BE2C (cell line): ENCODE data around the gene LRAT.
"Not testable (repeated sequence)": the region's sequence is repeated elsewhere in the genome, so short reads cannot be mapped to it uniquely, and the experiment has no call there.

Source experiments
- DNase-seq: peaks from one replicate; pipeline ENCODE4 v3.0.0-alpha.2; 2020
- H3K27me3 ChIP-seq: fragments of 250-450 bp; sonication (Bioruptor Pico); 2 replicates; pipeline ENCODE4 v1.5.1; 2020; ENCODE audit warnings: mild to moderate bottlenecking
- H3K36me3 ChIP-seq: fragments of 250-450 bp; sonication (Bioruptor Pico); 2 replicates; pipeline ENCODE4 v1.5.1; 2020; ENCODE audit warnings: mild to moderate bottlenecking
- H3K4me1 ChIP-seq: fragments of 250-450 bp; sonication (Bioruptor Pico); 2 replicates; pipeline ENCODE4 v1.5.1; 2020
- H3K4me3 ChIP-seq: 2 replicates; pipeline ENCODE4 v1.5.1; 2011; ENCODE audit warnings: low read depth, low read length
- H3K9me3 ChIP-seq: fragments of 250-450 bp; sonication (Bioruptor Pico); 2 replicates; pipeline ENCODE4 v1.5.1; 2020
- CTCF ChIP-seq: IDR thresholded peaks from 2 replicates; pipeline ENCODE4 v1.5.1; 2012; ENCODE audit warnings: mild to moderate bottlenecking, low read depth, low read length

Gene LRAT

GRCh38 chr4:154720123-154720522 lies 23.7 kb upstream of the LRAT start:
- H3K4me1 ChIP-seq = no peaks in the 10 kb centered on the region
- no peak for DNase-seq
- no peaks in the 10 kb centered on the region; the same call in 1 of the 2 replicates for H3K27me3 ChIP-seq
- TF ChIP-seq CTCF = no peak
- H3K36me3 ChIP-seq = no peaks in the 10 kb centered on the region
- H3K4me3 ChIP-seq = no peak overlapping the region
- H3K9me3 ChIP-seq = no peaks in the 10 kb centered on the region

- no peak for DNase-seq
- Histone ChIP-seq H3K9me3 (no peaks in the 10 kb centered on the region), H3K4me3 (no peak overlapping the region), H3K36me3 (no peaks in the 10 kb centered on the region), H3K4me1 (no peaks in the 10 kb centered on the region), H3K27me3 (no peaks in the 10 kb centered on the region; the same call in 1 of the 2 replicates)
- no peak for TF ChIP-seq CTCF
Observed at GRCh38 chr4:154720618-154721267, 23.1 kb upstream of the LRAT start.

- H3K4me3 ChIP-seq = no peak overlapping the region
- H3K4me1 ChIP-seq = no peaks in the 10 kb centered on the region
- H3K27me3 ChIP-seq = no peaks in the 10 kb centered on the region; the same call in 1 of the 2 replicates
- H3K9me3 ChIP-seq = no peaks in the 10 kb centered on the region
- H3K36me3 ChIP-seq = no peaks in the 10 kb centered on the region
- TF ChIP-seq CTCF = no peak
- DNase-seq = no peak
Observed at GRCh38 chr4:154722262-154722661, 21.5 kb upstream of the LRAT start.

- H3K4me3 ChIP-seq, H3K36me3 ChIP-seq, H3K9me3 ChIP-seq, H3K4me1 ChIP-seq, H3K27me3 ChIP-seq, DNase-seq: not testable (repeated sequence)
Observed at GRCh38 chr4:154723601-154724000, 20.2 kb upstream of the LRAT start.

- DNase-seq = no peak
- Histone ChIP-seq H3K27me3 (no peaks in the 10 kb centered on the region; the same call in 1 of the 2 replicates), H3K36me3 (no peaks in the 10 kb centered on the region), H3K9me3 (no peaks in the 10 kb centered on the region), H3K4me3 (no peak overlapping the region), H3K4me1 (no peaks in the 10 kb centered on the region)
- no peak for TF ChIP-seq CTCF
Observed at GRCh38 chr4:154727540-154727939, 16.3 kb upstream of the LRAT start.

- H3K36me3 ChIP-seq = no peaks in the 10 kb centered on the region
- DNase-seq = no peak
- H3K4me3 ChIP-seq = no peak overlapping the region
- no peaks in the 10 kb centered on the region for H3K9me3 ChIP-seq
- H3K4me1 ChIP-seq = no peaks in the 10 kb centered on the region
- TF ChIP-seq CTCF = no peak
- no peaks in the 10 kb centered on the region for H3K27me3 ChIP-seq
Observed at GRCh38 chr4:154731756-154732155, 12.0 kb upstream of the LRAT start.
